Epithelial cell of prostate (primary cell): Measurements from ENCODE around the gene ABHD17A.

ENCODE experiments used
- DNase-seq: peaks from one replicate; pipeline ENCODE4 v3.0.0-alpha.2; 2011; ENCODE audit warnings: low read depth, low spot score
- H3K27ac ChIP-seq: fragments of 450-650 bp; 2 replicates; pipeline ENCODE4 v1.5.1; 2017; ENCODE audit warnings: mild to moderate bottlenecking

The ABHD17A gene

GRCh38 chr19:1885398-1886119 is at the start of gene ABHD17A:
Gene ABHD17A (minus strand): TSS chr19:1885496. CDS start chr19:1881566, 3,930 bp downstream.
- peak within 1 kb of the TSS; percentile 64 for H3K27ac ChIP-seq
- DNase-seq = peak; percentile 56

- DNase-seq = no peak
- H3K27ac ChIP-seq = no peak overlapping the region
These were observed 48.6 kb upstream of the ABHD17A start for GRCh38 chr19:1933942-1934341.

GRCh38 chr19:1933244-1933643 is 47.9 kb upstream of the ABHD17A start:
- no peak for DNase-seq
- no peak overlapping the region for H3K27ac ChIP-seq

GRCh38 chr19:1932395-1932794 is 47.1 kb upstream of the ABHD17A start:
- DNase-seq = no peak
- H3K27ac ChIP-seq = no peak overlapping the region

- no peak for DNase-seq
- H3K27ac ChIP-seq = no peak overlapping the region
These were observed 46.1 kb upstream of the ABHD17A start for GRCh38 chr19:1931445-1931844.

- no peak for DNase-seq
- no peak overlapping the region for H3K27ac ChIP-seq
These were observed 43.9 kb upstream of the ABHD17A start for GRCh38 chr19:1929021-1929742.

GRCh38 chr19:1925544-1925943 is 40.2 kb upstream of the ABHD17A start:
- DNase-seq = no peak
- no peak overlapping the region for H3K27ac ChIP-seq

- no peak for DNase-seq
- no peak overlapping the region for H3K27ac ChIP-seq
These were observed 39.1 kb upstream of the ABHD17A start for GRCh38 chr19:1924320-1924961.

GRCh38 chr19:1923319-1923718 is 38.0 kb upstream of the ABHD17A start:
- no peak for DNase-seq
- H3K27ac ChIP-seq = no peak overlapping the region

GRCh38 chr19:1922803-1923202 is 37.5 kb upstream of the ABHD17A start:
- no peak for DNase-seq
- H3K27ac ChIP-seq = no peak overlapping the region

- DNase-seq = no peak
- no peak overlapping the region for H3K27ac ChIP-seq
These were observed 36.5 kb upstream of the ABHD17A start for GRCh38 chr19:1921825-1922224.

- DNase-seq = no peak
- no peak overlapping the region for H3K27ac ChIP-seq
These were observed 36.0 kb upstream of the ABHD17A start for GRCh38 chr19:1921326-1921725.

GRCh38 chr19:1920644-1921043 is 35.3 kb upstream of the ABHD17A start:
- no peak for DNase-seq
- no peak overlapping the region for H3K27ac ChIP-seq

GRCh38 chr19:1918975-1919374 is 33.7 kb upstream of the ABHD17A start:
- no peak overlapping the region for H3K27ac ChIP-seq

GRCh38 chr19:1917926-1918325 is 32.6 kb upstream of the ABHD17A start:
- H3K27ac ChIP-seq = no peak overlapping the region
- no peak for DNase-seq

More at GRCh38 chr19:1918975-1919374, 33.7 kb upstream of the ABHD17A start:
- DNase-seq = no peak

- no peak overlapping the region for H3K27ac ChIP-seq
These were observed 31.9 kb upstream of the ABHD17A start for GRCh38 chr19:1917146-1917545.

GRCh38 chr19:1914826-1915341 is 29.6 kb upstream of the ABHD17A start:
- DNase-seq = no peak
- H3K27ac ChIP-seq = no peak overlapping the region

More at GRCh38 chr19:1917146-1917545, 31.9 kb upstream of the ABHD17A start:
- no peak for DNase-seq

GRCh38 chr19:1913781-1914577 is 28.7 kb upstream of the ABHD17A start:
- no peak for DNase-seq
- no peak overlapping the region for H3K27ac ChIP-seq

GRCh38 chr19:1912760-1913505 is 27.6 kb upstream of the ABHD17A start:
- H3K27ac ChIP-seq = no peak overlapping the region
- no peak for DNase-seq
